HG03175 (cell line): Measurements from ENCODE around the gene SREBF2.
"Not testable (repeated sequence)": the region's sequence is repeated elsewhere in the genome, so short reads cannot be mapped to it uniquely, and the experiment has no call there.

ENCODE experiments used
- ATAC-seq: cut with Tn5 transposase; IDR thresholded peaks from one replicate; pipeline ENCODE4 v1.9.1; 2021; ENCODE audit warnings: mild to moderate bottlenecking, moderate library complexity; ENCODE audit not compliant: unreplicated experiment

The SREBF2 gene

DNA sequence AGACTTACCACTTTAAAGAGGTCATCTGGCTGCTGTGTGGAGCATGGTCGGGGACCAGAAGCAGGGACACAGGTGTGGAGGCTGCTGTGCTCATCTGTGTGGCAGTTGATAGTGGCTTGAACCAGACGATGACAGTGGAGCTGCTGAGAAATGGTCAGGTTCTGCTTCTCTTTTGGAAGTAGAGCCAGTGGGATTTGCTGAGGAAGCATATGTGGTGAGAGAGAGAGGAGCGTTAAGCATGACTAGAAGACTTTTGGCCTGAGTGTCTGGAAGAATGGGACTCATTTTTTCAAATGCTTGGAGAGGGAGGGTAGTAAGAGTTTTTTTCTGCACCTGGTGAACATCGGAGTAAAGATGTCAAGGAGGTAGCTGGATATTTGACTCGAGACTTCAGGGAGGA, 12.5 kb upstream of the SREBF2 start:
- no peak for ATAC-seq

DNA sequence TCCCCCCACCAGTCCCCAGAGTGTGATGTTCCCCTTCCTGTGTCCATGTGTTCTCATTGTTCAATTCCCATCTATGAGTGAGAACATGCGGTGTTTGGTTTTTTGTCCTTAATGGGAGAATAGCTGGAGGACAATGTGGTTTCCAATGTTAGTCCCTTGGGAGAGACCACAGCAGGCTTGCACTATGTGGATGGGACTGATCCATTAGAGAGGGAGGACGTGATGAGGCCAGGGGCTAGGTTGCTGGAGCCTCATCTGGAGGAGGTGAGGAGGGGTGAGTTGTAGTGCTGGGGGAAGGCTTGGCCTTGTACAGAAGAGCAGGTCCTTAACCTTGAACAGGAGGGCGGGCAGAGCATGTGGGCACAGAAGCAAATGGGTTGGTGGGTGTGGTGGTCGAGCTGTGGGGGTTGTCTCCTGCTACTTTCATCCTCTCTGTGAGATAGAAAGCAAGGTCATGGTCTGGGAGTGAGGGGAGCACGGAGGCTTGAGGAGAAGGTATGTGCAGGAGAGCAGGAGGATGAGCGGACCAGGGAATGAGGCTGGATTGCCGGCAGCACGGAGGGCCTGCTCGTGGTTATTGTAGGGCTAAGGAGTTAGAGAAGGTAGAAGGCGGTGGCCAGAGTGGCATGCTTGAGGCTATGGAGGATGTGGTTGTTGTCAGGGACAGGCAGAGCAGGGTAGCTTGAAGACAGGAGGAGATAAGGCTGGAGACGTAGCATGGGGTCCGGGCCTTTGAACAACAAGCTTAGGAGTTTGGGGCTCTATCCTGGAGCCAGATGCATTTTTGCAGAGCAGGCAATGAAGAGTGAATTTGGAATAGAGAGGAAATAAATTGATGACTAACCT, 11.2 kb upstream of the SREBF2 start:
- no peak for ATAC-seq

DNA sequence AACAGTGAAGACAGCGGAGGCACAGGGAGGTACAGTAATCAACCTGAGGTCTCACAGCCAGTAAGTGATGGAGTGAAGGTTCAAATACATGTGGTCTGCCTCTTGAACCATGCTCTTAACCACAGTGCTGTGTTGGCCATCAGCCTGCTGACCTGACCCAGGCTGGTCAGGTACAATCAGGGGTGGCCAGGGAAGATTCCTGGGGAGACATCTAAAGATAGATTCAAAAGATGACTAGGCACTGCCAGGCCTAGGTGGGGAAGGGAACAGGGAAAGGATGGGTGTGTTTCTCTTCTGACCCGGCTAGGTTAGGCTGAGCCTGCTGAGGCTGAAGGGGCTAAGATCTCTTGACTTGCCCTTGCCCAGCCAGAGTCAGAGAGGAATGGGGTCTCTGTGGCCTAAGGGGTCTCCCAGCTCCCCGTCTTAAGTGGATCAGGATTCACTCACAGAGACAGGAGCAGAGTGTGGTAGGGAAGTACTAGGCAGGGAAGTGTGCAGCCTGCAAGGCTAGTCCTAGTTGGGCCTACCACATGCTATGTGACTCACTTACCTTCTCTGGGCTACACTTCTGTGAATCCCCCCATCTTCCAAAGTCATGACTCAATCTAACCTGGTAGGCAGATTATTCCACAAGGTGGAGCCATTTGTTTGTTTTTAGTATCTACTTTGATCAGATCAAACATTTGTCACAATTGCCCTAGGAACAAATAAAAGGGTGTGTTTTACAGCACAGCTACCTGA, 10.4 kb upstream of the SREBF2 start:
- ATAC-seq, result no peak

DNA sequence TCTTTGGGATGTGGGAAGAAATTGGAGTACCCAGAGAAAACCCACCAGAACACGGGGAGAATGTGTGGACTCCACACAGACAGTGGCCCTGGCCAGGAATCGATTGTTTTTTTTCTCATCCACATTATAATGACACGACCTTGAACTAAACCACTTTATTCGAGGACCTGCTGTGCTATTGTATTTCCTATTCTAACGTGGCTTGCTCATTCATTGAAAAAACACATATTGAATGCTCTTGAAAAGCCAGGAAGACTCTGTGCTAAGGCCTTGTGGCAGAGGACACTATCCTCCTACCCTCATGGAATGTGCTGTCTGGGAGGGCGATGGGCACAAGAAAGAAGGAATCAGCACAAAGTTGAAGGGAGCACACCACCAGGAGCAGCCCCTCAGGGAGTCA, 9.1 kb upstream of the SREBF2 start:
- no peak for ATAC-seq

DNA sequence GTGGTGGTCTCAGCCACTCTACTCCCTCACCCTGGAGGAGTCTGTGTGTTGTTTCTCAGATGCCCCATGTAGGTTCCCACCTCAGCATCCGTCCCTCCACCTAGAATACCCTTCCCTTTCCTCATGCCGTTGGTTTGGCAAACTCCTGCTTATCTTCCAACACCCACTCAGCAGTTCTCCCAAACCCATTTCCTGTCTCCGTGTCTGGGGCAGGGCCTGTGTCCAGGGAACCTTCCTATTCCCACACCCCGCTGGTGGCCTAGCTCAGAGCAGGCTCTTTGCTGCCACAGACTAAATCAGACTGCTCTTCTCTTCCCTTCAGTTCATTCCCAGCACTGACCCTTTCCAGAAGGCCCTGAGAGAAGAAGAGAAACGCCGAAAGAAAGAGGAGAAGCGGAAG, 7.5 kb upstream of the SREBF2 start:
- no peak for ATAC-seq

DNA sequence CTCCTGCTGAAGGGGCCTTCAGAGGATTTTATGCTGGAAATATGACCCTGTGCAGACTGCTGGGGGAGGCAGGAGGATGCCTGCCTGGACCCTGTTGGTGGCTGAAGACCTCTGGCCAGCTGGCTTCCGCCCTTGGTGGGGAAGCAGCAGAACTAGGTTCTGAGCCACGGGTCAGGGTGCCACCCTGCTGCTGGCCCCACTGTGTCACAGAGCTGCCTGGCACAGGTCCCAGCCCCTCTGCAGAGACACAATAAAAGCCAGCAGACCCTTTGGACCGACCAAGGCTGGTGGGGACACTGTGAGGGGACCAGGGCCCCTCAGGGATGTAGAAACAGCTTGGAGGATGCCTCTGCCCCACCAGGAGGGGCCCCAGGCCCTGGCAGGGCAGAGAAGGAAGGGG, 6.9 kb upstream of the SREBF2 start:
- ATAC-seq, result no peak

DNA sequence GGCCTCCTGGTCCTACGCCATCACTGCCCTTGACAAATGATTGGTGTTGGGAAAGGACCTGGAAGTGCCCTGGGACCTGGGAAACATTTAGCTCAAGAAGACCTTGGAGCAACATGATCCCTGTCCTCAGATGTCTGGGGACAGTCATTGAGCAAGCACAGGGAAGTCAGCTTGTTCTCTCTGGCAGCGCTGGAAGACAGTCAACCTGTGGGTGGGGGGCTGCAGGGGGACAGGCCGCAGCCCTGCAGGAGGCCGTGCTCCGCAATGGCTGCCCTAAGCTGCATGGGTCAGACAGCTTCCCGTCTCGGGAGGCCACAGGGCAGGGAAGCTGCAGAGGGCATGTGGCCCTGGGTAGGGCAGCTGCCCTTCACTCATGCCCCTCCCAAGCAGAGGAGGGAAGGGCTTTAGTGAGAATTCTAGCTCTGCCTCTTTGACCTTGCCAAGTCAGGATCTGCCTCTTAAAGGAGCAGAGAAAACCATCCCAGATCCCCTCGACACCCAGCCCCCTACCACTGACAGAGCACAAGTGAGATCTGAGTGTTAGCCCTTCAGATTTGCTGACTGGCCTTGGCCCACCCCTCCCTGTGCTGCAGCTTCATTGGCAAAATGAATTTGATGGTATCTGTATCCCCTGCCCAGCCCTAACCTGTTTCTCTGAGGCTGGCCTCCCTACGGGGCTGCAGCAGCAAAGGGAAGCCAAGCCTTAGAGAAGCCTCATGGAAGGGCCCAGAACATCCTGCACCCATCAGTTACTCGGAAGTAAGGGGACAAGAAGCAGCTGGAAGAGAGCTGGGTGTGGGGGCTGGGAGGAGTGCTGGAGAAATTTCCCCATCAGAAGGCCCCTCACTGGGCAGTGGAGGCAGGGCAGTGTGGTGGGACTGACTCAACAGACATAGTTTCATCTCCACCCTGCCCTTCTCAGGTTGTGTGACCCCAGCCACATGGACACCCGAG, 6.2 kb upstream of the SREBF2 start:
- ATAC-seq, result no peak

DNA sequence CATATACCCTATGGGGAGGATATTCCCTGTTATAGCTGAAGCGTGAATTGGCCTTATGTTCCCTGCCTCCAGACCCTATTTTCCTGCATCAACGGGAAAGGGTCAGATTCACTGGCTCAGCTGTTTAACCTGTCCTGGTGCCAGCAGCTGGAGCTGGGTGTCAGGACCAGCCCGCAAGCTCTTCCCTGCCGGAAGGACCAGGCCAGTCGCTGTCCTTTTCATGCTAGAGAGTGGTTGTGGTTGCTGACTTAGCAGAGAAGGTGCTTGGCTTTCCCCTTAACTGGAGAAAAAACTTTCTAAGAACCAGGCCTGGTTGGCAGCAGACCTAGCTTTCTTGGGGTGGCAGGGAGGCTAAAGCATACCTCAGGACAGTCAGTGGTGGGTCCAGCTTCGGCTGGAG, 5.2 kb upstream of the SREBF2 start:
- no peak for ATAC-seq

DNA sequence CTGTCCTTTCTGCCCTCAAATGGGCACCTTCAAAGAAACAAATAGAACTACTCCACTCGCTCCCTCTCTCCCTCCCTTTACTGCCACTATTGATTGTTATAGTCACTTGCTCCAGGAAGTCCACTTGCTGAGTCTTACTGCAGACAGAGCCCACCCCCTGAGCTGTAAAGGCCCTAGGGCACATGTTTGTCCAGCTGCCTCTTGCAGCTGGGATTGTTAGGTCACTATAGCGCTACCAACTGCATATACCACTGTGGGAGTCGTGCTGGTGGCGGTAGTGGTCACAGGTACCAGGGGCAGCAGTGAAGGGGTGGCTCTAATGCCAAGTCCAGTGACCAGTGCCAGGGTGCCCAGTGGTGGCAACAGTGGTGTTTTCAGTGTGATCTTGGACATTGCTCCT, 4.4 kb upstream of the SREBF2 start:
- ATAC-seq, result no peak

DNA sequence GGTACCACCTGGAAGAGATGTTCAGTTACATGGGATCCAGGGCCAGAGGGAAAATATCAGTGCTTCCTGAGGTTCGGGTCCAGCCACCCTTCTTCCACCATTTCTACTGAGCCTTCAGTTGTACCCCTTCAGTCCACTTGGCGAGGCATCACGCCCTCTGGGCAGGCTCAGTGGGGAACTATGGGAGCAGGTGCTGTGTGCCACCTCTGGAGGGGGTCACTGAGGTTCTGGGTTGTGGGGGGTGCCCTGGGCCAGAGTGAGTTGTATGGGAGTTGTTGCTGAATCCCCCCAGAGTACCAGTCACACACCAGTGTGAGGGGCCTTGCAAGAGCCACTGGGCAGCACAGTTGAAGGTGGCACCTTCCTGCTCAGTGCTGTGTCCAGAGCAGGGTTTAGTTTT, 2.7 kb upstream of the SREBF2 start:
- ATAC-seq, result no peak

DNA sequence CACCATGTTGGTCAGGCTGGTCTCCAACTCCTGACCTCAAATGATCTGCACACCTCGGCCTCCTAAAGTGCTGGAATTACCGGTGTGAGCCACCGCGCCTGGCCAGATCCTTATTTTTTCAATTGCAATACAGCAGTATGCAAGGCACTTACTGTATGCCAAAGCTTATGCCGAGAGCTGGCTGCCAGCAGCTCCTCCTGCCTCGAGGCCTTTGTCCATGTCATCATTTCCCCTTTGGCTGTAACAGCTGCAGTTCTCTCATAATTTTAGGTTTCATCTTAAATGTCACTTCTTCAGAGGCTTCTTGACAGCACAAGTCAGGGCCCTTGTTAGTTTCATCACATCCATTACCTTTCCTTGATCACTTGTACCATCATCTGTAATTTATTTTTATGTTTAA, 1.5 kb upstream of the SREBF2 start:
- ATAC-seq, result no peak

DNA sequence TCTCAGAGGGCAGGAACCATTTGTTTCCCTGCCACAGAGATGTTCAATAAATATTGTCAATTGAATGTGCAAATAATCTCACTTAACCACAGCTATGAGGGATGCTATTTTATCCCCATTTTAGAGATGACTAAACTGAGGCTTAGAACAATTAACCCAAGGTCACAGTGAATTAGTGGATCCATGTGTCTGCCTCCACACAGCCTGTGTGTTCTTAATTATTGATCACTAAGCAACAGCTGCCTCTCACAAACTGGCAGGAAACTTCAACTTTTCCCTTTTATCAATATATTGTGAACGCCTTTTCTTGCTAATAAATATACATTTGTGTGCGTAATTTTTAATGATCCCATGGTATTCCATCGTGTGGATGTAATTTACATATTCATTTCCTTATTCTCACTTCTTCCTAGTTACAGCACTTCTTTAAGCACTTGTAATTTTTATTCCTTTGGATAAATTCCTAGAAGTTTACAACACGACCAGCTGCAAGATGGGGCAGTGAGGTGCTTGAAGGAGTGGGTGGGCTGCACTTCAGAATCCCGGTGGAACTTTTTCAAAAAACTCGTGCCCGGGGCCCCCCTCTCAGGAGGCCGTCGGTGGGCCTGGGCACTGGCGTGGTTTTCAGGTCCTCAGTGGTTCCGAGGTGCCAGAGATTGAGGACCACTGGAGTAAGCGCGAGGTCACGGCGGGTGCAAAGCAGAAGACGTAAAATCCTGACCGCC, 915 bp upstream of the SREBF2 start:
- ATAC-seq, result no peak

DNA sequence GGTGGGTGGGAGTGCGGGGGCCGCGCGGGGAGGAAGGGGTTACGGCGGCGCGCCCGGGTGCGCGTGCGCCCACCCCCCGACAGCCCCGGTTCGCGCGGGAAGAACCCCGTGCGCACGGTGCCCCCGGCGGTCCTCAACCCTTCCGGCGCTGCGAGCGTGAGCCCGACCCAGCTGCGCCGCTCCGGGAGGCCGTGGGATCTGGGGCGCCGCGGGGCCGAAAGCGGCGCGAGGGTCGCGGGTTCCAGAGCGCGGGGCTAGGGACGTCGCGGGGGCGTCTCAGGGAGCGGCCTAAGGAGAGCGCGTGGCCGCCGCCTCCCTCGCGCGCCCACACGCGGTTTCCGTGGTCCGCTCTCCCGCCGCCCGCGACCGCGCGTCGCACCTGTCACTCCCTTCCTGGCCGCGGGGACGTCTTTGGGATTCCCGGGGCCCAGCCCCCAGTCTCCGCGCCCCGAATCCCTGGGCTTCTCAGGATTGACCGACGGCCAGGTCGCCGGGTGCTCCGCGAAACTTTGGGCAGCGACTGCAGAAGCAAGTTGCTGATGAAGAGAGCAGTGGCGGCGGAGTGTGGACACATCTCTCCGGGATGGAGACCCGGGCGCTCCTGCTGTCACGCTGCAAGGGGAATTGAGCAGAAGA, 582 bp downstream of the SREBF2 start:
- ATAC-seq, result peak; percentile 15

DNA sequence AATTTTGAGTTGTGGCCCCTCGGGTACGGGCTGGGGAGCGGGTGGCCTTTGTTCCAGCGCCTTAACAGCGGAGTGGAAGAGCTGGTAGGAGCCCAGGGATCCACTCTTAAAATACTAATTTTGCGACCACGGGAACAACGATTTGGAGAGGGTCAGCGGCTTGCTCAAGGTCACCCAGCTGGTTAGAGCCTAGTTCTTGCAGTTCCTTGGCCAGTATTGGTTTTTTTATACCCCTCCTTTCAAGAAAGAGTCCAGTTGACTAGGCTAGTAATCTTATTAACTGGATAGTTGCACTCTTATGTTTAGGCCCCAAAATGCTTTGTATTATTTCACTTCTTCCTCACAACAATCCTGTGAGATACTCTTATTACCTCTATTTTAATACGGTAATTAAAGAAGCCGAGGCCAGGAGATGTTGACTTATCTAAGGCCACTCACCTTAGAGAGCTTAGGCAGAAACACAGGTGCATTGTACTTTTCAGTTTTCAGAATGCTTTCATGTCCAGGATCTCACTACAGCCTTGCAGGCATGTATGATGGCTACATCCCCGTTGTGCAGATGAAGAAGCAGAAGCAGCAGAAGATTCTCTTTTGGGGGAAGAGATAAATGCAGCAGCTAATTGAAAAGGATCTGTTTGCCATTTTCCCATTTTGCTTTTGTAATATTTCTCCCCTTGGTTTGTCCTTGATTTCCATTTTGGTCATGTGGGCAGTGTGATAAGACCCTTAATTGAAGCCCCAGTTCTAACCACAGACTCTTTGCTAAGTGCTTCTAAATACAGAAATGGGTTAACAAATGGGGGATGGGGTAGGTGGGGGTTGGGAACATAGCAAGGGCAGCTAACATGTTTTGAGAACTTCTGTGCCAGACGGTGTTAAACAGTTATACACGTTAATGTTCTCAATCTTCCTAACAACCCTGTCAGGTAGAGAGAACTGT, 1.4 kb downstream of the SREBF2 start:
- ATAC-seq, result no peak

DNA sequence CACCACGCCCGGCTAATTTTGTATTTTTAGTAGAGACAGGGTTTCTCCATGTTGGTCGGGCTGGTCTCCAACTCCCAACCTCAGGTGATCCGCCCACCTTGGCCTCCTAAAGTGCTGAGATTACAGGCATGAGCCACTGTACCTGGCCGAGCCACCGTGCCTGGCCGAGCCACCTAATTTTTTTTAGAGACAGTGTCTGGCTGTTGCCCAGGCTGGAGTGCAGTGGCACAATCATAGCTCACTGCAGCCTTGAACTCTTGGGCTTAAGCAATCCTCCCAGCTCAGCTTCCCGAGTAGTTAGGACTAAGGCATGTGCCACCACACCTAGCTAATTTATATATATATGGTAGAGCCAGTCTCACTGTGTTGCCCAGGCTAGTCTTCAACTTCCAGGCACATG, 2.6 kb downstream of the SREBF2 start:
- not testable (repeated sequence) for ATAC-seq

DNA sequence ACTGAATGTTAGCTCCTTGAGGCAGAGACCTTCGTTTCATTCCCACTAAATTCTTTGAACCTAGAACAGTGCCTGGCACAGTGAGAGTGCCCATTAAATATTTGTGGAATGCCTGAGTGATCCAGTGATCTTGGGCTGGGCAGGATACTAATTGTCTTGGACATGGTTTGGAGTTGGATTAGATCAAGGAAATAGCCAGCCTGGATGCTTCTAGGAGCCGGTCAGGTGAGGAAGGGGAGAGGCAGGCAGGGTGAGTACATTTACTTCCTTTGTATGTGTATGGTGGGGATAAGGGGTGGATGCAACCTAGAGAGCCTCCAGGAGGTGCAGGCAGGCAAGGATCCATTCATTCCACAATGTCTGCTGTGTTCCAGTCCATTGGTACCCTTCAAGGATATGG, 3.6 kb downstream of the SREBF2 start:
- no peak for ATAC-seq

DNA sequence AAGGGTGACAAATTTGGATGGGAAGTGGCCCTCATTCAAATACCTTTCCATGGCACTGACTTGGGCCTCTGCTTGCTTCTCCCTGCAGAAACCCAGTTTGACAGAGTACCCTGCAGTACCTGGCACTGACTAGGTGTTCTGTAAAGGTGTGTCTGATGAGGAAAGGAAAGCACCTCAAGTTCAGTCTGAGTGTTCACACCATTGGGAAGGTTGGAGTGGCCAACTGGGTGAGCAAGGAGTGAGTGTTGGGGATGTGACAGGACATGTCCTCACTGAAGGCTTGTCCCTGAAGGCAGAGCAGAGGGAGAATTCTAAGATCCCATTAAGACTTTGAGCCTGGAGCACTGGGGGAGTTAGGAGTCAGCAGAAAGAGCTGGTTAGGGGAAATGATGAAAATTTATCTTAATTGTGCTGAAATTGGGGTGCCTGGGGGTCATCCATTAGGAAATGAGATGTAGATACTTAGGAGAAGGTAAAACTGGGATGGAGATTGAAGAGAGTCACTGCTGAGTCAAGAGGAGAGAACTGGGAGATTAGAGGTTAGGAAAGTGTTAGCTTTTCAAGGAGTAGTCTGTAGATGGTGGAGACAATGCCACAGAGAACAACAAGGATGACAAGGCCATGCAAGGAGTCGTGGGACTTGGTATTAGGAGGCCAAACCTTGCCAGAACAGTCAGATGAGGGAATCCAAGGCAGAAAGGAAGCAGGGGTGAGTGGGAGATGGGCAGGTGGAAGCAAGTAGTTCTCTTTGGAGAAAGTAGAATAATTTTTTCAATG, 6.1 kb downstream of the SREBF2 start:
- no peak for ATAC-seq

DNA sequence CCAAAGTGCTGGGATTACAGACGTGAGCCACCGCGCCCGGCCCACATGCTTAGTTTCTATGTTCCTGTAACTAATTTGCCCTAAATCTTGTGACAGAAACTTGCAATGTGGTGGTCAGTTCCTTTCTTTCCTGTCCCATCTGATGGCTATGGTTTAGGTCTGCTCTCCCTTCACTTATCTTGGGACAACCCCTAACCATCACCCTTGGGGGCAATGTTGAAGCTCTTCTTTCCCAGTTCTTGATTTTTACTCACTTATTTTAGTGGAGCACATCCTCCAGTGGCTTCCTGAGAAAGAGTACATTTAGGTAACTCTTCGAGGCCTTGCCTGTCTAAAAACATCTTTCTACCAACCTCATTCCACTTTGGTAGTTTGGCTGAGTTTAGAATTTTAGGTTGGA, 7.3 kb downstream of the SREBF2 start:
- ATAC-seq, result no peak
